ENCODE results near the gene NRP1.

NRP1 gene

GRCh38 chr10:33214174-33214573, 120.3 kb downstream of the NRP1 start:
- DNase-seq, result no peak

GRCh38 chr10:33212061-33212748, 122.3 kb downstream of the NRP1 start:
- no peak for DNase-seq

- peak in 1 of 51 donors; percentile 23 for DNase-seq
Observed at GRCh38 chr10:33211106-33211878, 123.2 kb downstream of the NRP1 start.

- no peak for DNase-seq
Observed at GRCh38 chr10:33209802-33210201, 124.7 kb downstream of the NRP1 start.

GRCh38 chr10:33208166-33208565, 126.3 kb downstream of the NRP1 start:
- no peak for DNase-seq

GRCh38 chr10:33204031-33204430, 130.4 kb downstream of the NRP1 start:
- DNase-seq, result no peak

GRCh38 chr10:33201971-33202370, 132.5 kb downstream of the NRP1 start:
- no peak for DNase-seq

GRCh38 chr10:33201056-33201780, 133.2 kb downstream of the NRP1 start:
- no peak for DNase-seq

- DNase-seq, result no peak
Observed at GRCh38 chr10:33199731-33200232, 134.7 kb downstream of the NRP1 start.

GRCh38 chr10:33198610-33199009, 135.9 kb downstream of the NRP1 start:
- no peak for DNase-seq

- DNase-seq, result no peak
Observed at GRCh38 chr10:33196710-33197491, 137.6 kb downstream of the NRP1 start.

- DNase-seq, result no peak
Observed at GRCh38 chr10:33196377-33196706, 138.1 kb downstream of the NRP1 start.

GRCh38 chr10:33195608-33196376, 138.7 kb downstream of the NRP1 start:
- no peak for DNase-seq

- DNase-seq, result no peak
Observed at GRCh38 chr10:33193701-33194521, 140.6 kb downstream of the NRP1 start.

GRCh38 chr10:33193057-33193700, 141.3 kb downstream of the NRP1 start:
- peak in 41 of 51 donors; percentile 2 to 72 (median 40) for DNase-seq

GRCh38 chr10:33192190-33192589, 142.3 kb downstream of the NRP1 start:
- no peak for DNase-seq

GRCh38 chr10:33190406-33190805, 144.1 kb downstream of the NRP1 start:
- DNase-seq, result no peak

GRCh38 chr10:33189808-33190207, 144.7 kb downstream of the NRP1 start:
- DNase-seq, result no peak

GRCh38 chr10:33189363-33189762, 145.1 kb downstream of the NRP1 start:
- no peak for DNase-seq
